Muscle of leg (tissue), 11 donors: ENCODE data around the gene ADTRP. TPM values are rescaled to one million over a fixed set of nuclear protein-coding genes. Genes with fewer than 3 reads are reported as not detected.

Experiments used
- DNase-seq: peaks from one replicate; pipeline ENCODE4 v3.0.0; 2013
- H3K27ac ChIP-seq: one replicate; pipeline ENCODE4 v1.5.1; 2013; ENCODE audit warnings: mild to moderate bottlenecking, low read length, control low read depth
- H3K27me3 ChIP-seq: one replicate; pipeline ENCODE4 v1.6.1; 2013; ENCODE audit warnings: low read length; ENCODE audit not compliant: control insufficient read depth, insufficient read depth
- H3K36me3 ChIP-seq: one replicate; pipeline ENCODE4 v1.6.1; 2013; ENCODE audit warnings: low read length; ENCODE audit not compliant: control insufficient read depth, insufficient read depth
- H3K4me1 ChIP-seq: one replicate; pipeline ENCODE4 v1.6.1; 2013; ENCODE audit warnings: low read length; ENCODE audit not compliant: control insufficient read depth, insufficient read depth
- H3K4me3 ChIP-seq: one replicate; pipeline ENCODE4 v1.5.1; 2013; ENCODE audit warnings: low read length, control low read depth
- H3K9me3 ChIP-seq: replicated peaks from 2 replicates; pipeline ENCODE4 v1.6.1; 2013; ENCODE audit warnings: low read depth, low read length; ENCODE audit not compliant: control insufficient read depth
- WGBS: methylation state at CpG from one replicate; pipeline ENCODE4 v1.1.5; 2013; ENCODE audit warnings: missing lambda C conversion rate; ENCODE audit not compliant: insufficient coverage; 5-methylcytosine and 5-hydroxymethylcytosine counted together
- polyA plus RNA-seq, 8 donors: library from polyadenylated mRNA; unstranded; fragments of 120-200 nt; gene quantifications; one replicate each; pipeline versions ENCODE4 v1.2.1 to v1.2.3, GENCODE V29; 2013; ENCODE audit warnings: inconsistent platforms in 1 of 8, low replicate concordance in 1 of 8; ENCODE audit not compliant: insufficient read length in 8 of 8, insufficient read depth in 1 of 8
- total RNA-seq: library from RNA; stranded (reverse); fragments of 120-200 nt; gene quantifications from one replicate; pipeline ENCODE4 v1.2.4, GENCODE V29; 2013

Gene ADTRP
- total and polyA plus RNA-seq, 9 donors, result 0.12 to 2.3 (median 0.71) TPM

- H3K36me3 ChIP-seq, result no peaks in the 10 kb centered on the region
- WGBS, result no CpG with 5 or more reads among the region's 6 CpGs
- DNase-seq, result no peak
- peaks cover 28% of the 10 kb centered on the region for H3K4me1 ChIP-seq
- H3K27me3 ChIP-seq, result no peaks in the 10 kb centered on the region
- no peaks in the 10 kb centered on the region for H3K9me3 ChIP-seq
- no peak overlapping the region for H3K4me3 ChIP-seq
- no peak overlapping the region for H3K27ac ChIP-seq
Observed at GRCh38 chr6:11714116-11714797, 64.3 kb downstream of the ADTRP start.

GRCh38 chr6:11712760-11713159 lies 65.8 kb downstream of the ADTRP start:
- H3K27ac ChIP-seq, result no peak overlapping the region
- no peaks in the 10 kb centered on the region for H3K9me3 ChIP-seq
- peaks cover 35% of the 10 kb centered on the region for H3K4me1 ChIP-seq
- no peaks in the 10 kb centered on the region for H3K36me3 ChIP-seq
- no peak for DNase-seq
- no peaks in the 10 kb centered on the region for H3K27me3 ChIP-seq
- 79% methylated on average over 4 of the region's 6 CpGs for WGBS
- H3K4me3 ChIP-seq, result no peak overlapping the region

GRCh38 chr6:11711984-11712711 lies 66.5 kb downstream of the ADTRP start:
- no peak for DNase-seq
- 60% methylated on average over 5 of the region's 10 CpGs for WGBS
- Histone ChIP-seq H3K27me3 (no peaks in the 10 kb centered on the region), H3K4me1 (peaks cover 37% of the 10 kb centered on the region), H3K27ac (no peak overlapping the region), H3K9me3 (no peaks in the 10 kb centered on the region), H3K4me3 (no peak overlapping the region), H3K36me3 (no peaks in the 10 kb centered on the region)

GRCh38 chr6:11711003-11711983 lies 67.3 kb downstream of the ADTRP start:
- WGBS, result 56% methylated on average over 8 of the region's 21 CpGs
- Histone ChIP-seq H3K36me3 (no peaks in the 10 kb centered on the region), H3K4me3 (peak overlapping the region; percentile 18), H3K27me3 (no peaks in the 10 kb centered on the region), H3K4me1 (peaks cover 39% of the 10 kb centered on the region), H3K9me3 (no peaks in the 10 kb centered on the region), H3K27ac (peak overlapping the region; percentile 74)
- DNase-seq, result peak; percentile 60

- no peaks in the 10 kb centered on the region for H3K36me3 ChIP-seq
- WGBS, result 53% methylated on average over 7 of the region's 9 CpGs
- H3K27ac ChIP-seq, result peak overlapping the region; percentile 74
- no peaks in the 10 kb centered on the region for H3K9me3 ChIP-seq
- peaks cover 42% of the 10 kb centered on the region for H3K4me1 ChIP-seq
- no peaks in the 10 kb centered on the region for H3K27me3 ChIP-seq
- DNase-seq, result no peak
- H3K4me3 ChIP-seq, result peak overlapping the region; percentile 18
Observed at GRCh38 chr6:11710311-11710761, 68.3 kb downstream of the ADTRP start.

GRCh38 chr6:11706171-11706570 lies 72.4 kb downstream of the ADTRP start:
- Histone ChIP-seq H3K36me3 (no peaks in the 10 kb centered on the region), H3K9me3 (no peaks in the 10 kb centered on the region), H3K27me3 (no peaks in the 10 kb centered on the region), H3K4me3 (no peak overlapping the region), H3K4me1 (peaks cover 36% of the 10 kb centered on the region), H3K27ac (peak overlapping the region; percentile 17)
- 15% methylated on average over 4 of the region's 4 CpGs for WGBS
- peak; percentile 86 for DNase-seq

- no peaks in the 10 kb centered on the region for H3K36me3 ChIP-seq
- no peak overlapping the region for H3K27ac ChIP-seq
- no peaks in the 10 kb centered on the region for H3K9me3 ChIP-seq
- no peak overlapping the region for H3K4me3 ChIP-seq
- peaks cover 29% of the 10 kb centered on the region for H3K4me1 ChIP-seq
- no peaks in the 10 kb centered on the region for H3K27me3 ChIP-seq
- WGBS, result 90% methylated on average over 2 of the region's 4 CpGs
- DNase-seq, result no peak
Observed at GRCh38 chr6:11705483-11705882, 73.1 kb downstream of the ADTRP start.

GRCh38 chr6:11705069-11705468 lies 73.5 kb downstream of the ADTRP start:
- Histone ChIP-seq H3K27ac (no peak overlapping the region), H3K36me3 (no peaks in the 10 kb centered on the region), H3K27me3 (no peaks in the 10 kb centered on the region), H3K4me3 (no peak overlapping the region), H3K9me3 (no peaks in the 10 kb centered on the region), H3K4me1 (peaks cover 25% of the 10 kb centered on the region)
- WGBS, result 100% methylated on average over 1 of the region's 7 CpGs
- DNase-seq, result no peak

GRCh38 chr6:11703725-11704124 lies 74.9 kb downstream of the ADTRP start:
- DNase-seq, result no peak
- Histone ChIP-seq H3K4me1 (peaks cover 22% of the 10 kb centered on the region), H3K36me3 (no peaks in the 10 kb centered on the region), H3K27ac (no peak overlapping the region), H3K27me3 (no peaks in the 10 kb centered on the region), H3K4me3 (no peak overlapping the region), H3K9me3 (no peaks in the 10 kb centered on the region)
- no CpG with 5 or more reads among the region's 6 CpGs for WGBS
